ENCODE data around the gene CXCL8. TPM values are rescaled to one million over a fixed set of nuclear protein-coding genes. Genes with fewer than 3 reads are reported as not detected.
A peak's percentile ranks its signal among the peaks of the same experiment; 100 is the strongest.

CXCL8 gene
- total and polyA plus RNA-seq, 9 of the 15 experiments (the other 6 are each of a cell fraction or from before 2014, with no cell fraction given), result 1.6 to 7.7 (median 3.3) TPM

DNA sequence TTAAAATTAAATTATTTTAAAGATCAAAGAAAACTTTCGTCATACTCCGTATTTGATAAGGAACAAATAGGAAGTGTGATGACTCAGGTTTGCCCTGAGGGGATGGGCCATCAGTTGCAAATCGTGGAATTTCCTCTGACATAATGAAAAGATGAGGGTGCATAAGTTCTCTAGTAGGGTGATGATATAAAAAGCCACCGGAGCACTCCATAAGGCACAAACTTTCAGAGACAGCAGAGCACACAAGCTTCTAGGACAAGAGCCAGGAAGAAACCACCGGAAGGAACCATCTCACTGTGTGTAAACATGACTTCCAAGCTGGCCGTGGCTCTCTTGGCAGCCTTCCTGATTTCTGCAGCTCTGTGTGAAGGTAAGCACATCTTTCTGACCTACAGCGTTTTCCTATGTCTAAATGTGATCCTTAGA, at the start of gene CXCL8 (continued):
- TF ChIP-seq NCOA2 (IDR thresholded peaks at IDR 0.05; ENCODE audit: partially characterized antibody in 2 of 2), result no peak
- TF ChIP-seq ZNF212 (CRISPR knock-in tag; IDR thresholded peaks at IDR 0.05), result no peak
- peak; percentile 25; the same call in 1 of the 2 replicates for TF ChIP-seq GABPB1 (CRISPR knock-in tag; IDR thresholded peaks at IDR 0.05)
- TF ChIP-seq PTTG1 (tag; IDR thresholded peaks at IDR 0.05; ENCODE audit: low read depth), result no peak
- TF ChIP-seq, protein P1, sequence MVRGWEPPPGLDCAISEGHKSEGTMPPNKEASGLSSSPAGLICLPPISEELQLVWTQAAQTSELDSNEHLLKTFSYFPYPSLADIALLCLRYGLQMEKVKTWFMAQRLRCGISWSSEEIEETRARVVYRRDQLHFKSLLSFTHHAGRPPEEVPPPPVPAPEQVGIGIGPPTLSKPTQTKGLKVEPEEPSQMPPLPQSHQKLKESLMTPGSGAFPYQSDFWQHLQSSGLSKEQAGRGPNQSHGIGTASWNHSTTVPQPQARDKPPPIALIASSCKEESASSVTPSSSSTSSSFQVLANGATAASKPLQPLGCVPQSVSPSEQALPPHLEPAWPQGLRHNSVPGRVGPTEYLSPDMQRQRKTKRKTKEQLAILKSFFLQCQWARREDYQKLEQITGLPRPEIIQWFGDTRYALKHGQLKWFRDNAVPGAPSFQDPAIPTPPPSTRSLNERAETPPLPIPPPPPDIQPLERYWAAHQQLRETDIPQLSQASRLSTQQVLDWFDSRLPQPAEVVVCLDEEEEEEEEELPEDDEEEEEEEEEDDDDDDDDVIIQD (CRISPR knock-in tag; IDR thresholded peaks at IDR 0.05), result no peak
- TF ChIP-seq CBFA2T3 (IDR thresholded peaks at IDR 0.05), result no peak
- TF ChIP-seq, protein P2, sequence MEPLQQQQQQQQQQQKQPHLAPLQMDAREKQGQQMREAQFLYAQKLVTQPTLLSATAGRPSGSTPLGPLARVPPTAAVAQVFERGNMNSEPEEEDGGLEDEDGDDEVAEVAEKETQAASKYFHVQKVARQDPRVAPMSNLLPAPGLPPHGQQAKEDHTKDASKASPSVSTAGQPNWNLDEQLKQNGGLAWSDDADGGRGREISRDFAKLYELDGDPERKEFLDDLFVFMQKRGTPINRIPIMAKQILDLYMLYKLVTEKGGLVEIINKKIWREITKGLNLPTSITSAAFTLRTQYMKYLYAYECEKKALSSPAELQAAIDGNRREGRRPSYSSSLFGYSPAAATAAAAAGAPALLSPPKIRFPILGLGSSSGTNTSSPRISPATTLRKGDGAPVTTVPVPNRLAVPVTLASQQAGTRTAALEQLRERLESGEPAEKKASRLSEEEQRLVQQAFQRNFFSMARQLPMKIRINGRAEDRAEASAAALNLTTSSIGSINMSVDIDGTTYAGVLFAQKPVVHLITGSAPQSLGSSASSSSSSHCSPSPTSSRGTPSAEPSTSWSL (CRISPR knock-in tag; IDR thresholded peaks at IDR 0.05; ENCODE audit: borderline replicate concordance), result no peak
- no peak for TF ChIP-seq HMG20A (CRISPR knock-in tag; conservative IDR thresholded peaks at IDR 0.05)
- TF ChIP-seq, protein P3, sequence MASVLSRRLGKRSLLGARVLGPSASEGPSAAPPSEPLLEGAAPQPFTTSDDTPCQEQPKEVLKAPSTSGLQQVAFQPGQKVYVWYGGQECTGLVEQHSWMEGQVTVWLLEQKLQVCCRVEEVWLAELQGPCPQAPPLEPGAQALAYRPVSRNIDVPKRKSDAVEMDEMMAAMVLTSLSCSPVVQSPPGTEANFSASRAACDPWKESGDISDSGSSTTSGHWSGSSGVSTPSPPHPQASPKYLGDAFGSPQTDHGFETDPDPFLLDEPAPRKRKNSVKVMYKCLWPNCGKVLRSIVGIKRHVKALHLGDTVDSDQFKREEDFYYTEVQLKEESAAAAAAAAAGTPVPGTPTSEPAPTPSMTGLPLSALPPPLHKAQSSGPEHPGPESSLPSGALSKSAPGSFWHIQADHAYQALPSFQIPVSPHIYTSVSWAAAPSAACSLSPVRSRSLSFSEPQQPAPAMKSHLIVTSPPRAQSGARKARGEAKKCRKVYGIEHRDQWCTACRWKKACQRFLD (CRISPR knock-in tag; IDR thresholded peaks at IDR 0.05), result no peak
- TF ChIP-seq GATAD2B (IDR thresholded peaks at IDR 0.05; ENCODE audit: borderline replicate concordance), result no peak
- no peak for TF ChIP-seq MCM3 (IDR thresholded peaks at IDR 0.05)
- TF ChIP-seq CREB1 (IDR thresholded peaks at IDR 0.05), result no peak
- no peak for TF ChIP-seq CREB1 (CRISPR knock-in tag; IDR thresholded peaks at IDR 0.05)
- TF ChIP-seq, protein P4, sequence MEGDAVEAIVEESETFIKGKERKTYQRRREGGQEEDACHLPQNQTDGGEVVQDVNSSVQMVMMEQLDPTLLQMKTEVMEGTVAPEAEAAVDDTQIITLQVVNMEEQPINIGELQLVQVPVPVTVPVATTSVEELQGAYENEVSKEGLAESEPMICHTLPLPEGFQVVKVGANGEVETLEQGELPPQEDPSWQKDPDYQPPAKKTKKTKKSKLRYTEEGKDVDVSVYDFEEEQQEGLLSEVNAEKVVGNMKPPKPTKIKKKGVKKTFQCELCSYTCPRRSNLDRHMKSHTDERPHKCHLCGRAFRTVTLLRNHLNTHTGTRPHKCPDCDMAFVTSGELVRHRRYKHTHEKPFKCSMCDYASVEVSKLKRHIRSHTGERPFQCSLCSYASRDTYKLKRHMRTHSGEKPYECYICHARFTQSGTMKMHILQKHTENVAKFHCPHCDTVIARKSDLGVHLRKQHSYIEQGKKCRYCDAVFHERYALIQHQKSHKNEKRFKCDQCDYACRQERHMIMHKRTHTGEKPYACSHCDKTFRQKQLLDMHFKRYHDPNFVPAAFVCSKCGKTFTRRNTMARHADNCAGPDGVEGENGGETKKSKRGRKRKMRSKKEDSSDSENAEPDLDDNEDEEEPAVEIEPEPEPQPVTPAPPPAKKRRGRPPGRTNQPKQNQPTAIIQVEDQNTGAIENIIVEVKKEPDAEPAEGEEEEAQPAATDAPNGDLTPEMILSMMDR (IDR thresholded peaks at IDR 0.05 in 2 of 3, conservative IDR thresholded peaks at IDR 0.05 in 1 of 3; ENCODE audit: insufficient read depth in 2 of 3, low read depth in 1 of 3, low read length in 3 of 3), result no peak
- TF ChIP-seq ZNF23 (CRISPR knock-in tag; IDR thresholded peaks at IDR 0.05), result no peak
- TF ChIP-seq EZH2 (IDR thresholded peaks at IDR 0.05; ENCODE audit: borderline replicate concordance, low read depth, low read length), result no peak
- TF ChIP-seq, protein P5, sequence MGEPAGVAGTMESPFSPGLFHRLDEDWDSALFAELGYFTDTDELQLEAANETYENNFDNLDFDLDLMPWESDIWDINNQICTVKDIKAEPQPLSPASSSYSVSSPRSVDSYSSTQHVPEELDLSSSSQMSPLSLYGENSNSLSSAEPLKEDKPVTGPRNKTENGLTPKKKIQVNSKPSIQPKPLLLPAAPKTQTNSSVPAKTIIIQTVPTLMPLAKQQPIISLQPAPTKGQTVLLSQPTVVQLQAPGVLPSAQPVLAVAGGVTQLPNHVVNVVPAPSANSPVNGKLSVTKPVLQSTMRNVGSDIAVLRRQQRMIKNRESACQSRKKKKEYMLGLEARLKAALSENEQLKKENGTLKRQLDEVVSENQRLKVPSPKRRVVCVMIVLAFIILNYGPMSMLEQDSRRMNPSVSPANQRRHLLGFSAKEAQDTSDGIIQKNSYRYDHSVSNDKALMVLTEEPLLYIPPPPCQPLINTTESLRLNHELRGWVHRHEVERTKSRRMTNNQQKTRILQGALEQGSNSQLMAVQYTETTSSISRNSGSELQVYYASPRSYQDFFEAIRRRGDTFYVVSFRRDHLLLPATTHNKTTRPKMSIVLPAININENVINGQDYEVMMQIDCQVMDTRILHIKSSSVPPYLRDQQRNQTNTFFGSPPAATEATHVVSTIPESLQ (CRISPR knock-in tag; IDR thresholded peaks at IDR 0.05), result no peak
- TF ChIP-seq KLF13 (tag; IDR thresholded peaks at IDR 0.05; ENCODE audit: borderline replicate concordance, low read depth), result no peak
- no peak for TF ChIP-seq BRCA1 (IDR thresholded peaks at IDR 0.05)
- TF ChIP-seq BRCA1 (CRISPR knock-in tag; IDR thresholded peaks at IDR 0.05), result no peak
- TF ChIP-seq MCM2 (IDR thresholded peaks at IDR 0.05; ENCODE audit: low read depth), result no peak
